Measurements from ENCODE around the gene DECR2. TPM values are rescaled to one million over a fixed set of nuclear protein-coding genes. Genes with fewer than 3 reads are reported as not detected.
A peak's percentile ranks its signal among the peaks of the same experiment; 100 is the strongest.

Gene DECR2
- total and polyA plus RNA-seq, 2 of the 13 experiments (the other 11 are each of a cell fraction or from before 2014, with no cell fraction given), result 36.3 to 44.6 TPM

DNA sequence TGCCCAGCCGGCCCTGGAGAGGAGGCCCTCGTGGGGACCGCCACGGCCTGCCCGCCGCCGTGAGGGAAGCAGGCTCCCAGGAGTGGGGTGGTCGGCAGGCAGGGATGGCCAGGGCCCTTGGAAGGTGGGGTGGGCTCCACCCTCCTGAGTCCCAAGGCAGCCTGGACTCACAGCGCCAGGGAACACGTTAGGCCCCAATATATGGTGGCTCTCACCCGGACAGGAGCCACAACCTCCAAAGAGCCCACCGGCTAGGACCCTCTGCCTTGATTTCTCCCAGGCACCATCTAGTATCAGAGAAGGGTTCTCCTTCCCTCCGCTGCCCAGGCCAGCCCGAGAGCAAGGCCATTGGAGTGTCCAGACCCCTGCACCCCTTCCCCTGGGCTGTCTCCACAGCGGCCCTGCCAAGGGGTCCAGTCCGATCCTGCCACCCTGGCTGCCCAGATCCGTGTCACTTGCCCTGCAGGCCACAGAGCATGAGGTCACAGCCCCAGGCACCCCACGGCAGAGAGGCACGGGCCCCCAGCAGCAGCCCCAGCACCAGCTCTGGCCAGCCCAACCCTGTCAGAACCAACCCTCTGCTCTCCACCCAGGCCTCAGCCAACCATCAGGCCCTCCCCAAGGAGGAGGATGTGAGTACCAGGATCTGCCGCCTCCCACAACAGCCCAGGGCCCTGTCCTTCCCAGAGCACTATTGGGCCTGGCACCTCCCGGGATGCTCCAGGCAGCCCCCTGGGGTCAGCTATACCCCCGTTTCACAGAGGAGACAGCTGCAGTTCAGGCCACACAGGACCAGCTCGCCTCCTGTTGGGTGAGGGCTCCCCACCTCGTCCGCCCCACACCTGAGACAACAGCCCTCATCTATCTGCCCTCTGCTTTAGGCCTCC is 48.0 kb upstream of the DECR2 start (continued):
- peak; percentile 7; the same call in 1 of the 2 replicates for TF ChIP-seq YEATS4 (CRISPR knock-in tag; IDR thresholded peaks at IDR 0.05; ENCODE audit: borderline replicate concordance)
- TF ChIP-seq NRL (CRISPR knock-in tag; IDR thresholded peaks at IDR 0.05; ENCODE audit: borderline replicate concordance), result 0 out of 2 replicates have a peak, but pooled peaks have one; percentile 15
- TF ChIP-seq ISL2 (CRISPR knock-in tag; IDR thresholded peaks at IDR 0.05), result peak; percentile 6; the same call in 1 of the 2 replicates
- TF ChIP-seq ZNF550 (CRISPR knock-in tag; IDR thresholded peaks at IDR 0.05; ENCODE audit: borderline replicate concordance), result no peak
- peak; percentile 15; the same call in 1 of the 2 replicates for TF ChIP-seq SRY (CRISPR knock-in tag; IDR thresholded peaks at IDR 0.05)
- TF ChIP-seq HNF4G (IDR thresholded peaks at IDR 0.05; ENCODE audit: borderline replicate concordance, low read depth, low read length), result no peak
- TF ChIP-seq HNF4G (CRISPR knock-in tag; IDR thresholded peaks at IDR 0.05; ENCODE audit: borderline replicate concordance, low read depth), result no peak
- 0 out of 2 replicates have a peak, but pooled peaks have one; percentile 41 for TF ChIP-seq ZNF138 (CRISPR knock-in tag; IDR thresholded peaks at IDR 0.05; ENCODE audit: low read depth)
- TF ChIP-seq NONO (IDR thresholded peaks at IDR 0.05), result no peak
- peak; percentile 43; the same call in 1 of the 2 replicates for TF ChIP-seq NONO (CRISPR knock-in tag; conservative IDR thresholded peaks at IDR 0.05)
- 0 out of 2 replicates have a peak, but pooled peaks have one; percentile 40 for TF ChIP-seq ZNF563 (CRISPR knock-in tag; IDR thresholded peaks at IDR 0.05)
- TF ChIP-seq ZNF333 (CRISPR knock-in tag; IDR thresholded peaks at IDR 0.05; ENCODE audit: borderline replicate concordance), result peak; percentile 37; the same call in 1 of the 2 replicates
- peak; percentile 67; the same call in 1 of the 2 replicates for TF ChIP-seq ZFP82 (CRISPR knock-in tag; IDR thresholded peaks at IDR 0.05; ENCODE audit: borderline replicate concordance)
- TF ChIP-seq ZBTB38 (CRISPR knock-in tag; IDR thresholded peaks at IDR 0.05), result peak; percentile 61; the same call in 1 of the 2 replicates
- TF ChIP-seq DMAP1 (CRISPR knock-in tag; IDR thresholded peaks at IDR 0.05), result 0 out of 2 replicates have a peak, but pooled peaks have one; percentile 14
- TF ChIP-seq IKZF4 (CRISPR knock-in tag; IDR thresholded peaks at IDR 0.05; ENCODE audit: borderline replicate concordance, low read depth, not compliant biosample characterization), result peak; percentile 61
- TF ChIP-seq ZFX (CRISPR knock-in tag; IDR thresholded peaks at IDR 0.05; ENCODE audit: low read depth), result peak; percentile 68
- TF ChIP-seq RBFOX2 (IDR thresholded peaks at IDR 0.05; ENCODE audit: low read depth, low read length), result peak; percentile 48; the same call in 1 of the 2 replicates
- peak; percentile 46 for TF ChIP-seq ZNF687 (CRISPR knock-in tag; IDR thresholded peaks at IDR 0.05)
- 0 out of 2 replicates have a peak, but pooled peaks have one; percentile 42 for TF ChIP-seq MYC (CRISPR knock-in tag; IDR thresholded peaks at IDR 0.05; ENCODE audit: borderline replicate concordance)
- TF ChIP-seq ZNF343 (CRISPR knock-in tag; IDR thresholded peaks at IDR 0.05), result 0 out of 2 replicates have a peak, but pooled peaks have one; percentile 9
- 0 out of 2 replicates have a peak, but pooled peaks have one; percentile 42 for TF ChIP-seq ZNF709 (CRISPR knock-in tag; IDR thresholded peaks at IDR 0.05)
- TF ChIP-seq, protein P1, sequence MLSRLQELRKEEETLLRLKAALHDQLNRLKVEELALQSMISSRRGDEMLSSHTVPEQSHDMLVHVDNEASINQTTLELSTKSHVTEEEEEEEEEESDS (CRISPR knock-in tag; IDR thresholded peaks at IDR 0.05; ENCODE audit: borderline replicate concordance), result no peak
- peak; percentile 14; the same call in 1 of the 2 replicates for TF ChIP-seq ERF (CRISPR knock-in tag; IDR thresholded peaks at IDR 0.05)
- 0 out of 2 replicates have a peak, but pooled peaks have one; percentile 9 for TF ChIP-seq MED1 (CRISPR knock-in tag; IDR thresholded peaks at IDR 0.05)
- TF ChIP-seq ZNF816 (CRISPR knock-in tag; IDR thresholded peaks at IDR 0.05; ENCODE audit: borderline replicate concordance), result 0 out of 2 replicates have a peak, but pooled peaks have one; percentile 6

Measured in HepG2 (cell line).